Activated CD4-positive, CD25-positive, alpha-beta regulatory T cell (primary cell): ENCODE measurements around the gene PTHLH.

Experiments used
- DNase-seq, 4 experiments: peaks; one replicate each; lab custom pipeline; 2025; lab: John Stamatoyannopoulos, UW

Gene PTHLH

GRCh38 chr12:27972721-27973120 is at the start of gene PTHLH:
Gene PTHLH (minus strand): TSS chr12:27972733. CDS start chr12:27969494, 3,239 bp downstream.
- no peak for DNase-seq

GRCh38 chr12:28021704-28022103 is 49.2 kb upstream of the PTHLH start:
- DNase-seq: no peak

GRCh38 chr12:28017873-28018255 is 45.3 kb upstream of the PTHLH start:
- DNase-seq: no peak

DNA sequence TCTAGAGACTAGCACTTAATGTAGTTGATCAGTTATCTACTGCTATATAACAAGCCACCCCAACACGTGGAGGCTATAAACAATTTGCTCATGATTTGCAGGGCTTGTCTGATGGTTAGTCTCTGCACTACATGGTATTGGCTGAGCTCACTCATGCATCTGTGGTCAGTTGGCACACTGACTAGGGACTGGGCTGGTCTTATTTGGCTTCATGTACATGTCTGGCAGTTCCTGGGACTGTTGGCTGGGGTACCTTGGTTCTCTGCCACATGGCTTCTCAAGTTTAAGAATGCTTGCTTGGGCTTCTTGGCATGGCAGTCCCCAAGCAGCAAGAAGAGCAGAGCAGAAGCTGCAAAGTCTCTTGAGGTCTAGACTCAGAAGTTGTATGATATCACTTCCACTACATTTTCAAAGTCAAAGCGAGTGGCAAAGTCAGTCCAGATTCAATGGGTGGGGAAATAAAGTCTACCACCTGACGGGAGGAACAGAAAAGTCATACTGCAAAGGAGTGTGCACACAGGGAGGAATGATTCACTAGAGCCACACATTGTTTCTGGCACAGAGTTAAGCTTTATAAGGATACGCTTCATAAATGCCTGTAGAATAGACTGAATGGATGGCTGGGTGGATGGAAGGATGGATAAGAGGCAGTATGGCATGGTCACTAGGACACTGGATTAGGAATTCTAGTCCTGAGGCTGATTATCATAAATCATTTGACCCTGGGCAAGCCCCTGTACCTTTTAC is 44.8 kb upstream of the PTHLH start:
- DNase-seq: no peak

DNA sequence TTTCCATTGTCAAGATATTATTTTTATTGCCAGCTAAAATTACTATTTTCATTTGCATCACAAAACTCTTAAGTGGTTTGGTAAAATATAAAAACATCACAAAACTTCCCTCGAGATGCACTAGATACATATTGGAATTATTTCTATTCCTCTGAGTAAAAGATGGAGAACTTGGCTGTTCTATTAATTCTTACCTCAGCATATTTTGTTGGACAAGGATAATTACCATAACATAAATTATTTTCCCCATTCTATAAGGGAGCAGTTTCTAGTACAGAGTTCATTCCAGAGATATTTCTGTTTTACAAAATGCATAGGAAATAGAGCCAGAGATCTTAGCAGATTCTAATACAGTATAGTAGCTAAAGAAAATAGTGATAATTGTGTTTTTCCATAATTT is 42.6 kb upstream of the PTHLH start:
- no peak for DNase-seq

GRCh38 chr12:28014196-28014595 is 41.7 kb upstream of the PTHLH start:
- DNase-seq: no peak

DNA sequence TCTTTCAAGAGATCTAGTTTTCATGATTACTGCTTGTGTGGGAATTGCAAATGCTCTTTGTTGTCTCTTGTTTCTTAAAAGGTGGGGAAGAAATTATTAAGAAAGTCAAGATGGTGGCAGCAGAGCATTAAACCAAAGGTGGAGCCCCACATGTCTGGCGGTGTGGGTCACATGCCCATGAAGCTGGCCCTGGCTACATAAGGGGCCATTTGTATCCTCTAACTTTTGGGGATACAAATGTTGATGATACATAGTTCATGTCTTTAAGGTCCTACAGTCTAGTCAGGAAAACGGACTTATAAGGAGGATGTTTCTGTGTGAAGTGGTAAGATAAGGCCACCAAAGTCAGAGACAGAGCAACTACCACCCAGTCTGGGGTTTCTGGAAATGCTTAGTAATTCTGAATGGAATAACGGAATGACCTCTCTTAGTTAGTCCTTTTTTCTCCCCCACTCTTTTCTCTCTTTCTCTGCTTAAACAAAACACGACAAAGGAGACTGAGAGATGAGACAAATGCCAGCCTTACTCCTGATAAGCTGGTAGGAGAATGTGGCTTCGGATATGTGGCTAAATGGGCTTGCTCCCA is 39.9 kb upstream of the PTHLH start:
- DNase-seq: no peak

GRCh38 chr12:28010036-28010435 is 37.5 kb upstream of the PTHLH start:
- DNase-seq: no peak

GRCh38 chr12:27999970-28000369 is 27.4 kb upstream of the PTHLH start:
- no peak for DNase-seq

GRCh38 chr12:27999521-27999920 is 27.0 kb upstream of the PTHLH start:
- DNase-seq: no peak

- no peak for DNase-seq
These were observed 26.1 kb upstream of the PTHLH start for GRCh38 chr12:27998658-27999057.

DNA sequence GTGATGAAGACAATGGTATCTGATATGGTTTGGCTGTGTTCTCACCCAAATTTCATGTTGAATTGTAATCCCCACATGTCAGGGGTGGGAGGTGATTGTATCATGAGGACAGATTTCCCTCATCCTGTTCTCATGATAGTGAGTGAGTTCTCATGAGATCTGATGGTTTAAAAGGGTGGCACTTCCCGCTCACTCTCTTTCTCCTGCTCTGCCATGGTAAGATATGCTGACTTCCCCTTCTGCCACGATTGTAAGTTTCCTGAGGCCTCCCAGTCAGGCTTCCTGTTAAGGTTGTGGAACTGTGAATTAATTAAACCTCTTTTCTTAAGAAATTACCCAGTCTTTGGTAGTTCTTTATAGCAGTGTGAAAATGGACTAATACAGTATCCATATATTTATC is 25.6 kb upstream of the PTHLH start:
- no peak for DNase-seq

GRCh38 chr12:27996761-27997160 is 24.2 kb upstream of the PTHLH start:
- no peak for DNase-seq

- DNase-seq: no peak
These were observed 22.9 kb upstream of the PTHLH start for GRCh38 chr12:27995406-27995805.

GRCh38 chr12:27988594-27989233 is 16.2 kb upstream of the PTHLH start:
- DNase-seq: no peak

DNA sequence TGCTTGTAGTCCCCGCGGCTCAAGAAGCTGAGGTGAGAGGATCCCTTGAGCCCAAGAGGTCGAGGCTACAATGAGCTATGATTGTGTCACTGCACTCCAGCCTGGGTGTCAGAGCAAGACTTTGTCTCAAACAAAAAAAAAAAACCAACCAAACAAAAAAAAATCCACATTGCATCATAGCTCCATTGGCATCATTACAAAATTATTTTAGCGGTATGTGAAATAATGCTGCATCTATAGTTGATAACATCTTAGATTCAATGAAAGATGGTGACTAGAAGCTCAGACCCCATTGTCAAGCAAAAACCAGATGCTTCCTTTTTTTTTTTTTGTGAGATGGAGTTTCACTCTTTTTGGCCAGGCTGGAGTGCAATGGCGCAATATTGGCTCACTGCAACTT is 14.8 kb upstream of the PTHLH start:
- no peak for DNase-seq

DNA sequence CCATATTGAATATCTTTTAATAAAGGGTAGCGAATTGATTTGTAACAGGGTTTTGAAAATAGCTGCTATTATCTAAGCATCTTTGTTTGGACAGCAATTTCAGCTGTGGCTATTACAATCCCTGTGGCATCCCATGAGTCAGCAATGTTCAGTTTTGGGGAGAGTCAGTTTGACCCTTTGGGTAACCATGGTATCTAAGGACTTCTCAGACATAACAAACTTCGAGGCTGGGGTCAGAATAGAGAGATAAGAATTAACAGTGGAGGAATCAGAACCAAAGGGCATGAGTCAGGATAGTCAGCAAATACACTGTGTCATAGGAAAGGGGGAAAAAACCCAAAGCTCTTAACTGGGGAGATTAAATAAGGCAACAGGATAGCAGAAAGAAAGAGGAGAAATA is 11.7 kb upstream of the PTHLH start:
- no peak for DNase-seq

DNA sequence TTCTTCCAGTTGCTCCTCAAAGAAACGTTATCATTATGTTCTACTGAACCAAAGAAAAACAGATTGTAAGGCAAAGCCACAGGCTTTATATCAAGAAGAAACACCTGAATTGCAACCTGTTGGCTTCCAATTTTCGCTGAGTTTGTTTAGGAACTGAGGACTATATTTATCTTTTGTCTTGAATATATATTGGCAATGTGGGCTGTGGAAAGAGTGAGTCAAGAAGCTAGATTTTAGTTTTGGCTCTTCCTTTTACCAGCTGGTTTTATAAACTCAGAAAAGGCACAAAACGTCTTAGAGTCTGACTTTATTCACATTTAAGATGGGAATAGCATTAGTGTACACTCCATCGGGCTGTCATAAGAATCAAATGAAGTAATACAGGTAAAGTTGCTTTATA is 10.4 kb upstream of the PTHLH start:
- DNase-seq: no peak

DNA sequence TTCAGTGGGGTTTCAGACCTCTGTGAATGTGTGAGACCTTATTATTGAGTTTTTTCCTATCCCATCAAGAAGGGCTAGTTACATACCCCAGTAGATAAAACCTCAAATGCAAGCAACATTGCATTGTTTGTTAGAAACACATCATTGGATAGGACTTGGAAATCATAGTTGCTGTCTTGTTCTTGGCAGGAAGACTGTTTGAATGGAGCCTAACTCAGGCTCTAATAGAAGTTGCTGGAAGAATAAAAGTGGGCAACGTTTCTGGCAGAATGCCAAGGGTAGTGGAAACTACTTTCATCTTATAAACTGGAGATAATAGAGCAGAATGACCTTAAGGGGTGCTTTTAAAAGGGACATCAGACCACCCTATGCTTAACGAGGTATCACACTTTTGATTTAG is 9.9 kb upstream of the PTHLH start:
- DNase-seq: no peak

DNA sequence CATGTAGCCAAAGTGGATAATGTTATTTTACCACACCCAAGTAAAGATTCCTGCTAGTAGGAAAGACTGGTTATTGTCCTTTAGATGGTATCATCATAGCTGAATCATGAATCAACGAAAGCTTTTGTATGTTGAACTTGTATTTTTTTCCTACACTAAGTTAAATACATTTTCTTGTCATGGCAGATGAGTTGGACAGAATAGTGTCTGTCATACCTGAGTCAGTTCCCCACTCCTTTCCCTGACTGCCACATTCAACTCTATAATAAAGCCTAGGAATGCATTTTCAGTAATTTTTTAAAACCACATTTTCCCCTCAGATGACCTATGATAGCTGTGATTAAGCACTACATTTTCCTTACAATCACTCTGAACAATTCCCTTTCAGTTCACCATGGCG is 9.3 kb upstream of the PTHLH start:
- DNase-seq: no peak

- DNase-seq: no peak
These were observed 6.6 kb upstream of the PTHLH start for GRCh38 chr12:27979145-27979544.

DNA sequence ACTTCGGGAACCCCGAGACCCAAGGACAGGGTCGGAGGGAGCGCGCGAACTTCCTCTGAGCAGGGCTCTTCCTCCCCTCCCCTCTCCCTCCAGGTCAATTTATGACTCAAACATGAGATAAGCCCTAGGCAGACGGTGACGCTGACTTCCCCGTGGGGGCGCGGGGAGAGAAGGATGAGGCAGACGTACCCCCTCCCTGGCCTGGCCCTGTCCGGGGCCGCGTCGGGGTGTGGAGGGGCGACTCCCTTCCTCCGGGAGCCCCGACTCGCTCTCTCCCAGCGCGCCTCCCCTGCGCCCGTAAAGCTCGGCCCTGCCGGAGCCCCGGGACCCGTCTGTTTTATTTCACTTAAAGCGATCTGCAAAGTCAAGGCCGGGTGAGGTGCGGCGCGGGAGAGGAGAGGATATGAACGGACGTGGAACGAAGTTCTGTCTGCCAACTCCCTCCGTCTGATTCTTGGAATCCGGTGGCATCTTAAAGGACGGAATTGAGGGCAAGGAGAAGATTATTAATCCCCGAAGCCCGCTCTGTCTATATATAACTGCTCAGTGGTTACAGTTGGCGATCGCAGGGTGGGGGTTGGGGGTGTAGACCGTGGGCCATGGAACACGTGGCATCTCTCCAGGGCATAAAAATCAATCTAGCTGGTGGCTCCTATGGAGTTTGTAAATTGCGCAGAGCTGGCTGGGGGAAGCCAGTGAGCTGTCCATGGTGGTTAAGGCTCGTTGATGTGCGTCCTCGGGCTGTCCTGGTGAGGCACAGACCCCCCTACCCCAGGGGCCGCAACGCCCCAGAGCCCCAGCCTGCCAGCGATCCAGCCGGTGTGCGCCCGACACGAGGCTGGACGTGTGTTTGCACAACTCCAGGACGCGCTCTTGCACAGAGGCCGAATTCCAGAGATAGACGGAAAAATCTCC is 2.9 kb upstream of the PTHLH start:
- no peak for DNase-seq
